ENCODE results near the gene OR10H1.
A peak's percentile ranks its signal among the peaks of the same experiment; 100 is the strongest.
"Not testable (repeated sequence)": the region's sequence is repeated elsewhere in the genome, so short reads cannot be mapped to it uniquely, and the experiment has no call there.

Gene OR10H1

DNA sequence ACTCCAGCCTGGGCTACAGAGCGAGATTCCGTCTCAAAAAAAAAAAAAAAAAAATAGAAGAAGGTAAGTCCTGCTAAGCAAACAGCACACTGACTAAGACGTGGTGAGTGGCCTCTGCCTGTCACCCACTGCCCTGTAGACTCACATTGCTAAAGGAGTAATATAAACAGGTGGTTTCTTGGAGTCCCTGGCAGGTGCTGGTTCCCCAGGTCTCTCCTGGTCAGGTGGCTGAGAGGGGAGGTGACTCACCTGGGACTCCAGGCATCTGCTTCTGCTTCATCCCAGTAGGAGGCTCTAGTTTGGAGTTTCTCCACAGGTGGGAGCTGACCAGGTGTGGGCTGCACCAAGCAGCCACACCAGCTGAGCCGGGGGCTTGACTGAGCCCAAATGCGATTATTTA, at the start of gene OR10H1:
OR10H1 (minus strand) TSS at position 359 of the 400 bp plus-strand sequence. CDS start 7,627 bp downstream, outside the sequence.
- DNase-seq (ENCODE audit: insufficient read length, low spot score) (no peak), FAIRE-seq (no peak)

- FAIRE-seq (no peak), DNase-seq (ENCODE audit: insufficient read length, low spot score) (no peak)
These were observed 49.4 kb upstream of the OR10H1 start for GRCh38 chr19:15864824-15865223.

DNA sequence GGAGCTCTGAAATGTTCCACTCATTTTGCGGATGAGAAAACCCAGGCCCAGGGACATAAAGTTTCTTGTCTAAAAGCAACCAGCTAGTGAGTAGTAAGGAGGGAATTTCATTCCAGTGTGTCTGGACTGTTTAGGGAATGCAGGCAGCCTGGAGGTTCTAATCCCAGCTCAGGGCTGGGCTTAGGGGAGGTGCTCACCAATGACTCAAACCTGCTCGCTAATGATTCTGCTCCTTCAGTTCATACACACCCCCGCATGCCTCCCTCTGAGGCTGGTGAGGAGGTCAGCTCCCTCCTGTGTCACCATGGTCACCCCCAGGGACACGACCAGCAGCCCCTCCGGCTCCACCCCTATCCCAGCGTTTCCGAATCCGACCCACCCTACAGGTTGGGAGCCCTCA, 47.8 kb upstream of the OR10H1 start:
- no peak for FAIRE-seq

DNA sequence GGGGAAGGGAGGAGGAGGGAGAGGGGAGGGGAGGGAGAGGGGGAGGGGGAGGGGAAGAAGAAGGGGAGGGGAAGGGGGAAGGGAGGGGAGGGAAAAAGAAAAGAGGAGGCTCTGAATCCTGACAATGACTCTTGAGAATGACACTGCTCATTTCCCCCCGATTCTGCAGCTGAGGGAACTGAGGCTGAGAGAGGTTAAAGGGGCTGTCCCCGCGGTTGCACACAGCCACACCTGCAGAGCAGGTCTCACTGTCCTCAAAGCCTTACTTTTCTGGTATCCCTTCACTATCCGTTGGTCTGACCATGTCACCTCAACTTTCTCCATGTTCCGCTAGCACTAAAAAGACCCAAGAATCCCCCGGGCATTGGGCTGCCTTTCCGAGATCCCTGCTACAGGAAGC, 47.0 kb upstream of the OR10H1 start:
- DNase-seq (ENCODE audit: insufficient read length, low spot score) (no peak), FAIRE-seq (no peak)

More for the DNA sequence above, 47.8 kb upstream of the OR10H1 start:
- no peak for DNase-seq (ENCODE audit: insufficient read length, low spot score)

DNA sequence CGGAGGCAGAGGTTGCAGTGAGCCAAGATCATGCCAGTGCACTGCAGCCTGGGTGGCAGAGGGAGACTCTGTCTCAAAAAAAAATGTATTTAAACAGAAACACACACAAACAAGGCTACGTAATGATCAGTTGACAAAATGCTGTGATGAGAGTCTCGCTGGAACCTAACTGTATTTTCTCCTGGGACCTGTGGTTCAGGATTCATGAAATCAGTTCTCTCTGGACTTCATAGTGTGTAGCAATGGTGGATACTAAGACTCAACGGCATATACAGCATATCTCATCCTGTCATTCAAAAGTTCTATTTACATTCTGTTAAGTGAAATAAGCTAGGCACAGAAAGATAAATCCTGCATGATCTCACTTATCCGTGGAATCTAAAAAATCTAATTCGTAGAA, 45.1 kb upstream of the OR10H1 start:
- no peak for FAIRE-seq

DNA sequence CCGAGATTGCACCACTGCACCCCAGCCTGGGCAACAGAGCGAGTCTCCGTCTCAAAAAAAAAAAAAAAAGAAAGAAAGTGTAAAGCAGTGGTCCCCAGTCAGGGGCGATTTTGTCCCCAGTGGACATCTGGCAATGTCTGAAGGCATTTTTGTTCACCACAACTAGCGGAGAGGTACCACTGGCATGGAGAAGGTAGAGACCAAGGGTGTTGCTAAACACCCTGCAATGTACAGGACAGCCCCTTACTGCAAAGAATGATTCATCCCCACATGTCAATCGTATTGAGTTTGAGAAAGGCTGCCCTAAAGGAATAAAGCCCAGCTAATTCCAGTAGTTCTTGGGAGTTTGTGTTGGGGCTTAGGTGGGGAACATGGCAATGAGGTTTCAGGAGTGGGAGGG, 43.7 kb upstream of the OR10H1 start:
- DNase-seq (ENCODE audit: insufficient read length, low spot score) (no peak), FAIRE-seq (no peak)

More for the DNA sequence above, 45.1 kb upstream of the OR10H1 start:
- DNase-seq (ENCODE audit: insufficient read length, low spot score), result no peak

- DNase-seq (ENCODE audit: insufficient read length, low spot score), result no peak
- FAIRE-seq, result no peak
These were observed 34.9 kb upstream of the OR10H1 start for GRCh38 chr19:15850385-15850784.

- no peak for FAIRE-seq
- no peak for DNase-seq (ENCODE audit: insufficient read length, low spot score)
These were observed 31.5 kb upstream of the OR10H1 start for GRCh38 chr19:15846923-15847322.

GRCh38 chr19:15843894-15844222, 28.4 kb upstream of the OR10H1 start:
- not testable (repeated sequence) for DNase-seq (ENCODE audit: insufficient read length, low spot score); FAIRE-seq

DNA sequence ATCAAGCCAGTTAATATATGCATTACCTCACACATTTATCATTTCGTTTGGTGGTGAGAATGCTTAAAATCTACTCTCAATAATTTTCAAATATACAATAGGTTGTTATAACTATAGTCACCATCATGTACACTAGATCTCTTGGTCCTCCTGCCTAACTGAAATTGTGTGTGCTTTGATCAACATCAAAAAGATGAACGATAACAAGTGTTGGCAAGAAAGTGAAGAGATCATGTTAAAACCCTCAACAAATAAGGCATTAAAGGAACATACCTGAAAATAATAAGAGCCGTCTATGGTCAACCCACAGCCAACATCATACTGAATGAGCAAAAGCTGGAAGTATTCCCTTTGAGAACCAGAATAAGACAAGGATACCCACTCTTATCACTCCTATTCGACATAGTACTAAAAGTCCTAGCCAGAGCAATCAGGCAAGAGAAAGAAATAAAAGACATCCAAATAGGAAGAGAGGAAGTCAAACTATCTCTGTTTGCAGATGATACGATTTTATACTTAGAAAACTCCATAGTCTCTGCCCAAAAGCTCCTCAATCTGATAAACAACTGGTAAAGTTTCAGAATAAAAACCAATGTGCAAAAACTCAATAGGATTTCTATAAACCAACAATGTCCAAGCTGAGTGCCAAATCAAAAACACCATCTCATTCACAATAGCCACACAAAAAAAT, 27.9 kb upstream of the OR10H1 start:
- no peak for FAIRE-seq
- DNase-seq (ENCODE audit: insufficient read length, low spot score), result no peak

GRCh38 chr19:15841875-15842569, 26.6 kb upstream of the OR10H1 start:
- FAIRE-seq, result no peak

DNA sequence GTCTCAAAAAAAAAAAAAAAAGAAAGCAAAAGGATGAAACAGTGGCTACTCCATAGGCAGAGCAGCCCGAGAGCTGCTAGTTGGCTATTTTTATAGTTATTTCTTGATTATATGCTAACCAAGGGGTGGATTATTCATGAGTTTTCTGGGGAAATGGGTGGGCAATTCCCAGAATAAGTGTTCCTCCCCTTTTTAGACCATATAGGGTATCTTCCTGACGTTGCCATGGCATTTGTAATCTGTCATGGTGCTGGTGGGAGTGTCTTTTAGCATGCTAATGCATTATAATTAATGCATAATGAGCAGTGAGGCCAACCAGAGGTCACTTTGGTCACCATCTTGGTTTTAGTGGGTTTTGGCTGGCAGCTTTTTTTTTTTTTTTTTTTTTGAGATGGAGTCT, 25.4 kb upstream of the OR10H1 start:
- FAIRE-seq (no peak), DNase-seq (ENCODE audit: insufficient read length, low spot score) (no peak)

More at GRCh38 chr19:15841875-15842569, 26.6 kb upstream of the OR10H1 start:
- no peak for DNase-seq (ENCODE audit: insufficient read length, low spot score)

GRCh38 chr19:15839888-15840287, 24.4 kb upstream of the OR10H1 start:
- FAIRE-seq; DNase-seq (ENCODE audit: insufficient read length, low spot score): not testable (repeated sequence)

DNA sequence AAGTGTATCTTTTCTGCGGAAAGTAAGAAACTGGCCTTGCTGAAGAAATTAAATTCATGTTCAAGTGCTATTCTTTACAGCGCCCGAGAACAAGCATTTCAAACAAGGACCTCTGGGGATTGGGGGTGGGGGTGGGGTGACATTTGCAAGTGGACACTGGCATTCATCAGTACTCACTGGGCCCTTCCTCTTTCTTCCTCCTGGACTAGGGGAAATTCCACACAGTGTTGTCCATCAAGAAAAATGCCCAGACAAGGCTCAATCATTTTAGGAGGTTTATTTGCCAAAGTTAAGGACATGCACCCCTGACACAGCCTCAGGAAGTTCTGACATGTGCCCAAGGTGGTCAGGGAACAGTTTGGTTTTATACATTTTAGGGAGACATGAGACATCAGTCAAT, 22.9 kb upstream of the OR10H1 start:
- FAIRE-seq (no peak), DNase-seq (ENCODE audit: insufficient read length, low spot score) (no peak)

DNA sequence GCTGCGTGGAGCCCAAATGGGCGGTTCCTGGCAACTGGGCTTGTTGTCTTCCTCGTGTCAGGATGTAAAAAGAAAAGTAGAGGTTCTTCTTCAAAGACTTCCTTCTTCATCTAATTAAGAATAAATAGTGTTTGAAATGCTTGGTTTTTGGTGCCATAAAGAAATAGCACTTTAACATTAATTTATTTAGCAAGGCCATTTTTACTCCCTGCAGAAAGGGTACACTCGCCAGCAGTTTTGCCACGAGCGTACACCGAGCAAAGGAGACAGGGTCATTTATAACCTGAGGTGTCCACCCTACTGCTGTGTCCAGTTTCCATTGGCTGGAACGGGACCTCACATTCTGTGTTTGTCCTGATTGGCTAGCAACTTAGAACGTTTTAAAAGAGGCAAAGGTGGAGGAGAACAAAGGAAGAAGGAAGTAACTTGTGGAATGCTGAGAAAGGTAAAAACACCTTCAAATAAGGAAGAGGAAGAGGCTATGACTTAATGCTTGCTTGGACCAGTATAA, 21.8 kb upstream of the OR10H1 start:
- DNase-seq (ENCODE audit: insufficient read length, low spot score), result no peak
- FAIRE-seq, result no peak

GRCh38 chr19:15836330-15837220, 21.1 kb upstream of the OR10H1 start:
- FAIRE-seq, result peak; percentile 94
- DNase-seq (ENCODE audit: insufficient read length, low spot score), result peak; percentile 80

- FAIRE-seq; DNase-seq (ENCODE audit: insufficient read length, low spot score): not testable (repeated sequence)
These were observed 20.3 kb upstream of the OR10H1 start for GRCh38 chr19:15835565-15836329.

DNA sequence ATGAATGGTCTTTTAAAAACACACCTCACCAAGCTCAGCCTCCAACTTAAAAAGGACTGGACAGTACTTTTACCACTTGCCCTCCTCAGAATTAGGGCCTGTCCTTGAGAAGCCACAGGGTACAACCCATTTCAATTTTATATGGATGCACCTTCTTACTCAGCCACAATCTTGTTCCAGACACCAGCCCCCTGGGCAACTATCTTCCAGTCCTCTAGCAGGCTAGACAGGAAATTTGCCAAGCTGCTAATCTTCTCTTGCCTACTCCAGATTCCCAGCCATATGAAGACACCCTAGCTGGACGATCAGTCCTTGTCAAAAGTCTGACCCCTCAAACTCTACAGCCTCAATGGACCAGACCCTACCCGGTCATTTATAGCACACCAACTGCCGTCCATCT, 18.8 kb upstream of the OR10H1 start:
- DNase-seq (ENCODE audit: insufficient read length, low spot score); FAIRE-seq: not testable (repeated sequence)

- FAIRE-seq, result no peak
- DNase-seq (ENCODE audit: insufficient read length, low spot score), result no peak
These were observed 16.2 kb upstream of the OR10H1 start for GRCh38 chr19:15831626-15832025.

- DNase-seq (ENCODE audit: insufficient read length, low spot score) (no peak), FAIRE-seq (no peak)
These were observed 14.3 kb upstream of the OR10H1 start for GRCh38 chr19:15829786-15830185.
